HG02798 (cell line): Measurements from ENCODE around the gene GCKR.

ENCODE experiments used
- ATAC-seq: cut with Tn5 transposase; IDR thresholded peaks from one replicate; pipeline ENCODE4 v1.9.1; 2021; ENCODE audit warnings: mild to moderate bottlenecking; ENCODE audit not compliant: unreplicated experiment, poor library complexity

GCKR gene, protein sequence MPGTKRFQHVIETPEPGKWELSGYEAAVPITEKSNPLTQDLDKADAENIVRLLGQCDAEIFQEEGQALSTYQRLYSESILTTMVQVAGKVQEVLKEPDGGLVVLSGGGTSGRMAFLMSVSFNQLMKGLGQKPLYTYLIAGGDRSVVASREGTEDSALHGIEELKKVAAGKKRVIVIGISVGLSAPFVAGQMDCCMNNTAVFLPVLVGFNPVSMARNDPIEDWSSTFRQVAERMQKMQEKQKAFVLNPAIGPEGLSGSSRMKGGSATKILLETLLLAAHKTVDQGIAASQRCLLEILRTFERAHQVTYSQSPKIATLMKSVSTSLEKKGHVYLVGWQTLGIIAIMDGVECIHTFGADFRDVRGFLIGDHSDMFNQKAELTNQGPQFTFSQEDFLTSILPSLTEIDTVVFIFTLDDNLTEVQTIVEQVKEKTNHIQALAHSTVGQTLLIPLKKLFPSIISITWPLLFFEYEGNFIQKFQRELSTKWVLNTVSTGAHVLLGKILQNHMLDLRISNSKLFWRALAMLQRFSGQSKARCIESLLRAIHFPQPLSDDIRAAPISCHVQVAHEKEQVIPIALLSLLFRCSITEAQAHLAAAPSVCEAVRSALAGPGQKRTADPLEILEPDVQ

GRCh38 chr2:27496357-27497287, at the start of gene GCKR:
GCKR (plus strand) TSS chr2:27496839; CDS start chr2:27496905, 66 bp downstream.
- ATAC-seq, result no peak

DNA sequence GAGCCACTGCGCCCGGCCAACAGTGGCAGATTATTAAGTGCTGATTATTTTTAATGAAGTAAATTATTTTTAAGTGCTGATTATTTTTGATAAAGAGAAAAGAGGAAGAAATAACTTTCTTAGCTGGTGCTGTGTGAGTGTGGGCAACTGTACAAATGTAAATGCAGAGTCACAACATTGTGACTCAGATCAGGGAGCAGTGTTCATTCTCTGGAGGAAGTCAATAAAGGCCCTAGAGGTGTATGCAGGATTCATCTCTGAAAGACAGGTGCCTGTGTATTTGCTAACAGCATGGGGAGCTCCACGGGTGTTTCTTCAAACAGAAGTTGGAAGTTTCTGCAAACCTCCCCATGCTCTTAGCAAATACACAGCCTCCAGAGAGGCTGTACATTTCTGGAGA, 48.3 kb upstream of the GCKR start:
- no peak for ATAC-seq

- ATAC-seq, result no peak
Observed at GRCh38 chr2:27451095-27451494, 45.5 kb upstream of the GCKR start.

DNA sequence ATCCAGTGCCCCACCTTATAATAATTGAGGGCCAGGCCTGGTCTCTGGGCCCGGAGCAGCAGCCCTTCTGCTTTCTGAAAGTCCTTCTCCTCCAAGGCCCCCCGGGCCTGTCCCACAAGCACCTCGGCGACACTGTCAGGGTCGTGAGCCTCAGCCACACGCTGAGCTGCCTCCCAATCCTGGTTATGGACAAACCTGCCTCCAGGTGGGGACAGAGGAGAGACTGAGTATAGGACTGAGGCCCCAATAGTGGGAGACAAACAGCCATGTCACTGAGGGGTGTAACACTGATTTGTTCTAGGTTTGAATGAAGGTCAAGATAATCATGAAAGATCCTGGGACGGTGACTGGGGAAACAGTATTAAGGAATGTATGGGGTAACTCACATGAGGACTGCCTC, 42.7 kb upstream of the GCKR start:
- no peak for ATAC-seq

DNA sequence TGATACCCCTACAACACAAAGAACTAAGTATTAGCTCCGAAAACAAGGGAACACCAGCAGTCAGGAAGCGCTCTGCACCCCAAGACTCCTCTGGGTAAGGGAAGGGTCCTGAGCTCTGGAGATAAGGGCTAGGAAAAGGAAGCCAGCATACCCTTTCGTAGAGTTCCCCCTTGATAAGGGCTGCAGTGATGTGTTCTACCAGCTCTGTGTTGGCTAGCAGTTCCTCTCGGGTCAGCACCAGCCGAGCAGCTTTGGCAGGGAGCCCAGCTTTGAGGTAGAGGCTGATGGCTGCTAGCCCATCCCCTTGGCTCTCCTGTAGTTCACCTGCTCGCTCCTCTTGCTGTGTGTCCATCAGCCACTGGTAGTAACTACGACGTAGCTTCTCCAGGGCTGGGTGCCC, 35.5 kb upstream of the GCKR start:
- ATAC-seq, result no peak

DNA sequence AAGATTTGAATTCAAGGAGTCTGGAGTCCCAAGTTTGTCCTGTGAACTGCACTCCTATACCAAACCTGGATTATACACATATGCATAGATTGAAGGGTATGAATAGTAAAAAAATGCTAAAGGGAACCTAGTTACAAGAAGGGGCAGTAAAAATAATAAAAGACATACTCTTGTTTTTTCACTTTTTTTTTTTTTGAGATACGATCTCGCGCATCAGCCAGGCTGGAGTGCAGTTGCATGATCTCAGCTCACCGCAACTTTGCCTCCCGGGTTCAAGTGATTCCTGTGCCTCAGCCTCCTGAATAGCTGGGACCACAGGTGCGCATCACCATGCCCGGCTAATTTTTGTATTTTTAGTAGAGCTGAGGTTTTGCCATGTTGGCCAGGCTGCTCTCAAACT, 32.2 kb upstream of the GCKR start:
- ATAC-seq, result no peak

- ATAC-seq, result no peak
Observed at GRCh38 chr2:27471961-27472360, 24.7 kb upstream of the GCKR start.

- no peak for ATAC-seq
Observed at GRCh38 chr2:27485496-27485895, 11.1 kb upstream of the GCKR start.

DNA sequence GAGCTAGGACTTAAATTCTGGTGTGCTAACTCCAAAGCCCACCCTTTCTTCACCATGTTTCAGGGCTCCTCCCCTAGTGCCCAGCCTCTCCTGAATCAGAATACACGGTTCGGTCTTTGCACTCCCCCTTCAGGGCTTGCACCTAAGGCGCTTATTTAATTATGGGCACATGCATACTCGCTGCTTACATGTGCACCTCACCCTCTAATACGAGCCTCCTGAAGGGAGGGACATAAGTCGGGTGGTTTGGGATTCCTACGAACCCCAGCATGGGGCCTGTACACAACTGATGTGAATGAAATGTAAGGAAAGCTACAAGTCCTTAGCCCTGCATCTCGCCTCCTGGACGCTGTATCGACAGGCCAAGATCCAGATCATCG, 7.5 kb upstream of the GCKR start:
- no peak for ATAC-seq

DNA sequence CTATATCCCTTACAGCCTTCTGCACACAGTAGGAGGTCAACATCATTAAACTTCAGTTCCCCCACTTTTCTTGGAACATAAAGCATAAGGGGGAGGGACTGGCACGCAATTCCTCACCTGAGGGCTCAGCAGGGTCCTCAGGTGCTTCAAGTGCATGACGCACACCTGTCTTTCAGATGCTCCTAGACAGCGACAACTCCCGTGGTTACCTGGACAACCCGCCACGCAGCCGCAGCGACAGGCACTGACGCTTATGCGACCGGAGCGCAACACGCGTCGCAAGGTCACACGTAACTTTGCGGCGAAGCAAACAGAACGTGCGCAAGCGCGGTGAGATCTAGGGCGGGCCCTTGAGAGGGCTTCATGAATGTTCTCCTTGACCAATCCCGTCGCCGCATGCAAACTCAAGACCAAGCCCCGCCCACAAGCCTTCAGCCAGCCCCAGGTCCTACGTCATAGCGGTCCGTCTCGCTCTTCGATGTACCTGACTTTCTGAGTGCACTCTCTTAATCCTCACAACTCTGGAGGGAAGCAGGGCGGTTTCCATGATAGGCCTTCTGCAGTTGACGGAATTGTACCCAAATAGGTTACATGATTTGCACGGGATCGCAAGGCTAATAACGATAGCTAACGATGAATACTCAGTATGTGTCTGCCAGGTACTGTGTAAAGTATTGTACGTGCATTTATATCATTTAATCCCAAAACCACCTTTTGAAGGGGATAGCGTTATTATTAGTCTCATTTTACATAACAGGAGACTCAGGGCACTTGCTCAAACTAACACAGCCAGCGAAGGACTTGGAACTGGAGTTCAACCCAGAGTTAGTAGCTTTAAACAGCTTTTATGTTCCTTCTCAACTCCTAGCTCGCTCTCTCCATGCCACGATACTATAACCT, 6.9 kb upstream of the GCKR start, which contains the start of gene IFT172:
Gene IFT172 (minus strand): TSS at position 246 of the 900 bp plus-strand sequence. CDS start 90 bp downstream, at position 156.
- peak; percentile 96 for ATAC-seq

- no peak for ATAC-seq
Observed at GRCh38 chr2:27492557-27492956, 4.1 kb upstream of the GCKR start.

GRCh38 chr2:27493948-27494283, 2.7 kb upstream of the GCKR start:
- no peak for ATAC-seq

DNA sequence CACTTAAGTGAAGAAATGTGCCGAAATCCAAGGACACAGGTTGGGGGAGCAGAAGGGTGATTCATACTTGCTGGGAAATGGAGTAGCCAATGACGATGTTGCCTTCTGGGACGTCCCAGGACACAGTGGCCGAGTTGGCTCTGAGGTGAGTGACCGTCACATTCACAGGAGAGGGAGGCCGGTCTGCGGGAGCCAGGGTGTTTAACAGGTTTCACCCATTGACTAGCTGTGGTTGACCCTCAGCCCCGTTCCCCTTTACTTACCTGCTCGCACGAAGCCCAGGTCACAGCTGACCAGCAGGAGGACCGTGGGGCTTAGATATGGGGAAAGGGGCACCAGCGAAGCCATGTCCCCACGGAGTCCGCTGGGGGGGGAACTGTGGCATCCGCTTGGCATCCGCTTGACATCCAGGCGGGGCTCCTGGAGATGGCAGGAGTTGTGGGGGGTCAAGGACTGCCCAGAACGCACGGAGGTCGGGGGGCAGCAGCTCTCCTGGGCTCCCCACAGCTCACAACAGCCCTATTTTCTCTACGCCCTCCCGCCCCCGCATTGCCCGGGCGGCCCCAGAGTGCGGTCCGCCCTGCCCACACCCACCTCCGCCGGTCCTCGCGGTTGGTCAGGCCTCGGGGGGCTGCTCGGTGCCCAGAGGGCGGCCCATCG, 2.2 kb upstream of the GCKR start:
- ATAC-seq, result no peak

DNA sequence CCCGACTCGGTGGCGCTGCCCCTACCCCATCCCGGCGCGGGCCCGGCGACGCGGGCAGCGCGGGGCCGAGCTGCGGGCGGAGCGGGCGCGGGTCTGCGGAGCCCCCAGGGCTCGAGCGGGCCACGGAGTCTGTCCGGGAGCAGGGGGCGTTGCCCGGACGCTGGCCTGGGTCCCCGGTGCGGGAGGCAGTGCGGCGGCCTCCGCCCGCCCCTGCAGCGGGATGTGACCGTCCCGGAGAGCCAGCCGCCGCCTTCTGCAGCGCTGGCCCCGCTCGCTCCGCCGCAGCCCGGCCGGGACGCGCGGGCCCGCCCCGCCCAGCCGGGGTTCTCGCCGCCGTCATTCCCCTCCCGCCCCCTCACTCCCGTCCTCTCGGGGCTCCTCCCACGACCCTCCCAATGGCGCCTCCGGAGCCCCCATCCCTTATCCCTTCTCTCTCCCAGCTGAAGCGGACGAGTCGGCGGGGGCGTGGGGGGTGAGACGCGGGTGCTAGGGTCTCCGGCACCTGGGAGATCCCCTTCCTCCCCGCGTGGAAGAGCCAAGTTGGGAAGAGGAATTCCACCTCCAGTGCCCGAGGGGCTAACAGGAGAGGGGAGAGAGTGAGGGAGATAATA, 1.6 kb upstream of the GCKR start, which contains the start of gene FNDC4:
Gene FNDC4 (minus strand): TSS at position 257 of the 611 bp plus-strand sequence. CDS start 521 bp downstream, outside the sequence.
- ATAC-seq, result no peak

DNA sequence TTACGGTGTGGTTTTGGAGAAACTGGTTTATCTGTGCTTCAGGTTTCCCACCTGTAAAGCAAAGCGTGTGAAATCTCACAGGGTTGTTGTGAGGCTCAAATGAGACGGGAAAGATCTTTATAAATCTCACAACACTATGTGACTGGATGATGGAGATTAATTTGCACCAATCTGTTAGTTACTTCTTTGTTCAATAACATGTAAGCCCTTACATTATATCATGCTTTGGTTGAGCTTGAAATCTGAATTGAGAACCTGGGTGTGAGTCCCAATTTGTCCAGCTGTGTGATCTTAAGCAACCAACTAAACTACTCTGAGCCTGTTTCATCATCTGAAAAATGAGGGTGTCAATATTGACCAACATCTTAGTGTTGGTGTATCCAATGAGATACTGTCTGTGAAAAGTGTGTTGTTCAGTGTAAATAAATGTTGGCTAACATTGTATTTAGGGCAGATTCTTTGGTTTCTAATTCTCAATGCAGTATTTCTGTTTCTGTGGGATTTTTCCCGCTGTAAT, 741 bp upstream of the GCKR start:
- ATAC-seq, result no peak

- no peak for ATAC-seq
Observed at GRCh38 chr2:27497288-27497627, 619 bp downstream of the GCKR start.

DNA sequence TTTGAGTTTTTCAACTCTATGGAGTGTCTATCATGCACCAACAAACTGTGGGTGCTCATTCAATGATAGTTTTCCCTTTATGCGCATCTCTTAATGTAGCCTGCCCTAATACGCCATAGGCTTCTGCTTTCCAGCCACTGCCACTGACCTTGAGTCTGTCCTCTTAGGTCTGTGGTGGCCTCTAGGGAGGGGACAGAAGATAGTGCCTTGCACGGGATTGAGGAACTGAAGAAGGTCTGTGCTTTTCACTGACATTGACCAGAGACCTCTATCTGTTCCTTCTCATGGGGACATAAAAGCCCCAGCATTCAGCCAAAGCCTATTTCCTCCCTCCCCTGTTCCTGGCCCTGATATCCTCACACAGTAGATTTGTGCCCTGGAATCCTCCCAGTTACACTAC, 2.3 kb downstream of the GCKR start:
- no peak for ATAC-seq

GRCh38 chr2:27501042-27501441, 4.4 kb downstream of the GCKR start:
- ATAC-seq, result no peak

DNA sequence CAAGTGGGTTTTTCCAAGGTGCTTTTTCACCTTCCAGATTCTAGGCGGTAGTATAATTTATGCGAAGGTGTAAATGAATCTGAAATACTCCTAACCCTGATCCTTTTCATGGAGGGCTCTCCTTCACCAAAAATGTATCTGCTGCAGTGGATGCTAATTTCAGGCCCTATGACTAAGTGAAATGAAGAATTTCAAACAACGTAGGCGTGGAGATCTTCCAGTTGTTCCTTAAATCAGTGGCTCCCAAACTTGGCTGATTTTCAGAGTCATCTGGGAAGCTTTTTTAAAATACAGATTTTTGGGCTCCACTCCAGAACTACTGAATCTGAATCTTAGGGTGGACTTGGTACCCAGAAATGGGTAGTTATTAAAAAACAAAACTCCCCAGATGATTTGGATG, 5.5 kb downstream of the GCKR start:
- no peak for ATAC-seq
